Coronary artery (tissue), 2 donors: ENCODE measurements around the gene CENPL.
"Not testable (repeated sequence)": the region's sequence is repeated elsewhere in the genome, so short reads cannot be mapped to it uniquely, and the experiment has no call there.

Experiments
- DNase-seq: peaks from one replicate; pipeline ENCODE4 v3.0.0-alpha.2; 2017; ENCODE audit warnings: low spot score
- H3K27ac ChIP-seq, 2 donors: fragments of 200-600 bp; sonication (generic); one replicate each; pipeline ENCODE4 v1.5.1; 2016 to 2019
- H3K4me3 ChIP-seq: fragments of 200-600 bp; sonication (generic); 2 replicates; pipeline ENCODE4 v1.5.1; 2016; ENCODE audit warnings: mild to moderate bottlenecking, moderate library complexity
- CTCF ChIP-seq: fragments of 200-600 bp; sonication (generic); IDR thresholded peaks from one replicate; pipeline ENCODE4 v1.5.1; 2019; ENCODE audit warnings: antibody characterized with exemption

The CENPL gene

DNA sequence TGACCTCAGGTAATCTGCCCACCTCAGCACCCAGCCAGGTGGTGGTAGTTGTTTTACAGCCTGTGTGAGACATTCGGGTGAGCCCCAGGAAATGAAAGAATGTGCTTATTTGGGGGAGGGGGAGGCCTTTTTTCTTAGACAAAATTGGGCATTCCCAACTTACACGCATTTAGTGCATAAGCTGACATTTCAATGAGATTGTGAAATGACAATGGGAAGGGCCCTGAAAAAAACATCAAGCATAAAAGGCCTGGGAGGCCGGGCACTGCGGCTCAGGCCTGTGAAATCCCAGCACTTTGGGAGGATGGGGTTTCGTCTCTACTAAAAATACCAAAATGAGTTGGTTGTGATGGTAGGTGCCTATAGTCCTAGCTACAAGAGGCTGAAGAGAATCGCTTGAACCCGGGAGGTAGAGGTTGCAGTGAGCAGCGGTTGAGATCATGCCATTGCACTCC, 38.1 kb upstream of the CENPL start:
- no peak overlapping the region for H3K27ac ChIP-seq
- H3K4me3 ChIP-seq = no peak overlapping the region
- no peak for DNase-seq
- no peak for TF ChIP-seq CTCF

DNA sequence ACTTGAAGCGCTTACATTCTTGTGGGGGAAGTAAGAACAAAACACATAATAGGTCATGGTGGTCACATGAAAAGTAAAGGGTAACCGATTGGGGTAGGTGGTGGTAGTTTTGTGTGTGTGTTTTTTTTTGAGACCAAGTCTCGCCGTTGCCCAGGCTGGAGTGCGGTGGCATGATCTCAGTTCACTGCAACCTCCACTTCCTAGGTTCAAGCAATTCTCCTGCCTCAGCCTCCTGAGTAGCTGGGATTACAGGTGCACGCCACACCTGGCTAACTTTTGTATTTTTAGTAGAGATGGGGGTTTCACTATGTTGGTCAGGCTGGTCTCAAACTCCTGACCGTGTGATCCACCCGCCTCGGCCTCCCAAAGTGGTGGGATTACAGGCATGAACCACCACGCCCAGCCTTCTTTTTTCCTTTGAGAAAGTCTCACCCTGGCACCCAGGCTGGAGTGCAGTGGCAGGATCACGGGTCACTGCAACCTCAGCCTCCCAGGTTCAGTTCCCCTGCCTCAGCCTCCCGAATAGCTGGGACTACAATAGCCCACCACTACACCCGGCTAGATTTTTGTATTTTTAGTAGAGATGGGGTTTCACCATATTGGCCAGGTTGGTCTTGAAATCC, 37.6 kb upstream of the CENPL start:
- H3K4me3 ChIP-seq, DNase-seq, H3K27ac ChIP-seq: not testable (repeated sequence)

GRCh38 chr1:173861731-173862145, 37.1 kb upstream of the CENPL start:
- DNase-seq = no peak
- H3K4me3 ChIP-seq = no peak overlapping the region
- no peak for TF ChIP-seq CTCF
- no peak overlapping the region for H3K27ac ChIP-seq

DNA sequence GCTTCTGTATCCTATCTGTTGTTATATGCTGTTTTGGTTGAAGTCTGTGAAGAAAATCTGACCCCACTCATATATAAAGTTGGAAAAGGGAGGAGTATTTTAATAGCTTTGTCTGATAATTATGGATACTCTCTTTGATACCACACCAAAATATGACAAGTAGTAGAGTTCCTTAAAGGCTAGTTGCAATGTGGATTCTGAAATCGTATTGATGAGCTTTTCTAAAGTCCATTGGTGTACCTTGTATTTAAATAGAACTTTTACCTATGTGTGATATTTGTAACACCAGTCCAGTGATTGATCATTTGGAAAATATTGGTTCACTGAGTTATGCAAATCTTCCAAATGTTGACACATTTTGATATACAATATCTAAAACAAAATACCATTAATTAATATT, 35.4 kb upstream of the CENPL start:
- H3K27ac ChIP-seq = no peak overlapping the region
- H3K4me3 ChIP-seq = no peak overlapping the region
- no peak for DNase-seq
- no peak for TF ChIP-seq CTCF

DNA sequence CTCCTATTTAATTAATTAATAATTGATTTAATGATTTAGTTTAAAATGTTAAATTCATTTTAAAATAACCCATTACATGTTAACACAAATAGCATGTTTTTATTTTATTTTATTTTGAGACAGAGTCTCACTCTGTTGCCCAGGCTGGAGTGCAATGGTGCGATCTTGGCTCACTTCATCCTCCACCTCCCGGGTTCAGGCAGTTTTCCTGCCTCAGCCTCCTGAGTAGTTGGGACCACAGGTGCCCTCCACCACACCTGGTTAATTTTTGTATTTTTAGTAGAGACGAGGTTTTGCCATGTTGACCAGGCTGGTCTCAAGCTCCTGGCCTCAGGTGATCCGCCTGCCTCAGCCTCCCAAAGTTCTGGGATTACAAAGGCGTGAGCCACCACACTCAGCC, 34.9 kb upstream of the CENPL start:
- DNase-seq, H3K4me3 ChIP-seq, H3K27ac ChIP-seq: not testable (repeated sequence)

DNA sequence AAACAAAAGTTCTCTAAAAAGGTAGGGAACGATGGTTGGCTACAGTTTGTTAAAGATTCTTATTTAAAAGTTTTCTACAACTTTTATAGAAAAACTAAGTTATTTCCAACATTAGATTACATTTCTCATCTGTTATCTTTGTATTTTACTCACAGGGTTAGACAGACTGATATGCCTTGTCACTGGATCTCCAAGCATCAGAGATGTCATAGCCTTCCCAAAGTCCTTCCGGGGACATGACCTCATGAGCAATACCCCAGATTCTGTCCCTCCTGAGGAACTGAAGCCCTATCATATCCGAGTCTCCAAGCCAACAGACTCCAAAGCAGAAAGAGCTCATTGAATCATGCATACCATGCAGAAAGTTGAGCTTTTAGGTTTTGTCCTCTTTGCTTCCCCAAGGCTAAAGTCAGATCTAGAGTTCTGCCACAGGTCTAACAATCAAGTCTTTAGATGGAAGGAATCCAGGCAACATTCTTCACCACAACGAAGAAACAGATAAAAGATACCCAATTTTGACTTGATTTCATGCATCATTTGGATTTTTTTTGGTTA, 32.8 kb upstream of the CENPL start:
- no peak overlapping the region for H3K4me3 ChIP-seq
- H3K27ac ChIP-seq = no peak overlapping the region
- no peak for DNase-seq
- no peak for TF ChIP-seq CTCF

DNA sequence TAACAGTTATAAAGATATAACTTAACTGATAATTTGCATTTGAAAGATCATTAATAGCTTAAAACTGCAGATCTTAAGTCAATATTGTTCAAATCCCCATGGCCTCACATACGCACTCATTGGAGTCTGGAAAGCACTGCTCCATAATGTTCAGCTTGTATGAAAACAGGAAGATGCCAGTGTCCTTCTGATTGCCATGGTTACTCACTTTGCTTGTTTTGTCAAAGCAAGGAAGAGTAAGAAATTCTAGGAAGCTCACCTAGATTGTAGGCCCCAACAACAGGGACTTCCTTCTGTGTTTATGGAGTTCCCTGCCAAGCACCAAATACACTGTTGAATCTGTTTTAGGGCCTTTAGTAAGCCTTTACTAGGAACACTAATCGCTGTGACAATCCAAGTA, 32.2 kb upstream of the CENPL start:
- TF ChIP-seq CTCF = no peak
- DNase-seq = no peak
- Histone ChIP-seq H3K4me3 (no peak overlapping the region), H3K27ac (no peak overlapping the region)

- Histone ChIP-seq H3K4me3 (no peak overlapping the region), H3K27ac (no peak overlapping the region)
- no peak for TF ChIP-seq CTCF
- no peak for DNase-seq
These were observed 31.3 kb upstream of the CENPL start for GRCh38 chr1:173856014-173856413.
